ENCODE results near the gene TMCO4. TPM values are rescaled to one million over a fixed set of nuclear protein-coding genes. Genes with fewer than 3 reads are reported as not detected.

TMCO4 gene
- total RNA-seq, 1 experiment from 2014 or later, result 7.2 TPM

GRCh38 chr1:19785660-19786059, 14.1 kb downstream of the TMCO4 start:
- H3K27ac Mint-ChIP-seq, result no peak overlapping the region
- no peak for DNase-seq (ENCODE audit: low spot score)
- ATAC-seq, result peak; percentile 46
- peaks cover 28% of the 10 kb centered on the region for H3K4me1 Mint-ChIP-seq
- H3K4me3 Mint-ChIP-seq, result no peak overlapping the region
- H3K9me3 Mint-ChIP-seq, result 0 out of 2 replicates have a peak, but pooled peaks cover 3% of the 10 kb centered on the region
- TF ChIP-seq E2F5 (CRISPR knock-in tag; IDR thresholded peaks at IDR 0.05) (no peak), USF1 (CRISPR knock-in tag; IDR thresholded peaks at IDR 0.05) (no peak), ZNF138 (CRISPR knock-in tag; conservative IDR thresholded peaks at IDR 0.05) (no peak), CREM (CRISPR knock-in tag; IDR thresholded peaks at IDR 0.05) (no peak), TEAD4 (CRISPR knock-in tag; IDR thresholded peaks at IDR 0.05) (no peak), SMAD4 (CRISPR knock-in tag; IDR thresholded peaks at IDR 0.05) (no peak), RELA (CRISPR knock-in tag; IDR thresholded peaks at IDR 0.05; ENCODE audit: borderline replicate concordance) (no peak), ZNF396 (CRISPR knock-in tag; IDR thresholded peaks at IDR 0.05; ENCODE audit: borderline replicate concordance) (no peak), TEAD1 (CRISPR knock-in tag; IDR thresholded peaks at IDR 0.05) (no peak)
- ChIA-PET CTCF (no interaction called here), POLR2A (no interaction called here)
- H3K27me3 Mint-ChIP-seq (ENCODE audit: low read depth), result peaks cover 58% of the 10 kb centered on the region
- H3K36me3 Mint-ChIP-seq, result peaks cover 2% of the 10 kb centered on the region; the same call in 1 of the 2 replicates

GRCh38 chr1:19780267-19780877, 19.3 kb downstream of the TMCO4 start:
- Mint-ChIP-seq H3K4me3 (no peak overlapping the region), H3K27me3 (ENCODE audit: low read depth) (peaks cover 77% of the 10 kb centered on the region), H3K27ac (no peak overlapping the region), H3K4me1 (peaks cover 2% of the 10 kb centered on the region), H3K9me3 (no peaks in the 10 kb centered on the region), H3K36me3 (peaks cover 15% of the 10 kb centered on the region; the same call in 1 of the 2 replicates)
- TF ChIP-seq CDX4 (CRISPR knock-in tag; IDR thresholded peaks at IDR 0.05; ENCODE audit: borderline replicate concordance) (no peak), ZNF121 (CRISPR knock-in tag; IDR thresholded peaks at IDR 0.05) (no peak), ELF4 (CRISPR knock-in tag; IDR thresholded peaks at IDR 0.05; ENCODE audit: low read depth) (no peak), JUN (CRISPR knock-in tag; IDR thresholded peaks at IDR 0.05) (no peak), ZNF219 (CRISPR knock-in tag; IDR thresholded peaks at IDR 0.05; ENCODE audit: borderline replicate concordance) (no peak), ERG (CRISPR knock-in tag; IDR thresholded peaks at IDR 0.05) (no peak), ZNF281 (CRISPR knock-in tag; IDR thresholded peaks at IDR 0.05) (no peak)
- ChIA-PET CTCF (interaction anchor here (1.5 kb wide), 1 partner anchor 65 kb away, joined by 3 read pairs; no protein-coding TSS in a partner anchor), POLR2A (no interaction called here)
- DNase-seq (ENCODE audit: low spot score) (peak; percentile 79), ATAC-seq (peak; percentile 50)

- ChIA-PET POLR2A (no interaction called here), CTCF (interaction anchor here (0.6 to 0.8 kb wide), 4 partner anchors 19 to 436 kb away, joined by 3 to 4 read pairs (median 4); no protein-coding TSS in a partner anchor)
- Mint-ChIP-seq H3K9me3 (no peaks in the 10 kb centered on the region), H3K27me3 (ENCODE audit: low read depth) (peaks cover 52% of the 10 kb centered on the region), H3K36me3 (peaks cover 15% of the 10 kb centered on the region; the same call in 1 of the 2 replicates), H3K4me3 (no peak overlapping the region), H3K4me1 (no peaks in the 10 kb centered on the region), H3K27ac (no peak overlapping the region)
- DNase-seq (ENCODE audit: low spot score) (no peak), ATAC-seq (no peak)
- TF ChIP-seq USF2 (CRISPR knock-in tag; IDR thresholded peaks at IDR 0.05), result peak; percentile 38; the same call in 1 of the 2 replicates
- TF ChIP-seq ZSCAN18 (CRISPR knock-in tag; IDR thresholded peaks at IDR 0.05), result no peak
These were observed 22.8 kb downstream of the TMCO4 start for GRCh38 chr1:19776933-19777332.
